ENCODE results near the gene STN1. TPM values are rescaled to one million over a fixed set of nuclear protein-coding genes. Genes with fewer than 3 reads are reported as not detected.

The STN1 gene
- total and polyA plus RNA-seq, 10 of the 15 experiments (the other 5 are each of a cell fraction or from before 2014, with no cell fraction given) = 22.2 to 31.8 (median 28.5) TPM

GRCh38 chr10:103850572-103850895, 67.5 kb downstream of the STN1 start:
- no peaks in the 10 kb centered on the region for H3K9me3 ChIP-seq (replicated peaks; ENCODE audit: control insufficient read depth, insufficient read depth, low read length)
- no peak overlapping the region for H3K27ac ChIP-seq (ENCODE audit: control insufficient read depth, insufficient read depth)
- in situ Hi-C loops (cut with MboI) = no loop called here
- intact Hi-C loops (cut with micrococcal nuclease; ENCODE audit: unreplicated experiment) = no loop called here
- H3K4me2 ChIP-seq (ENCODE audit: control insufficient read depth, insufficient read depth) = no peak overlapping the region
- no peak overlapping the region for H3K4me3 ChIP-seq
- 6% methylated on average over 3 of the region's 3 CpGs for WGBS (ENCODE audit: insufficient coverage, insufficient replicate concordance, low lambda C conversion rate, missing lambda C conversion rate)
- H3K9ac ChIP-seq (ENCODE audit: control insufficient read depth, insufficient read depth, low read length) = no peak overlapping the region
- no peak for TF ChIP-seq RUNX3 (IDR thresholded peaks at IDR 0.05; ENCODE audit: low read length)
- no peaks in the 10 kb centered on the region for H4K20me1 ChIP-seq (ENCODE audit: control insufficient read depth, insufficient read depth)
- ChIA-PET RAD21 (ENCODE audit: unreplicated experiment) (no interaction called here), POLR2A (no interaction called here), CTCF (interaction anchor here (0.9 kb wide), 1 partner anchor 138 kb away, joined by 3 read pairs; no protein-coding TSS in a partner anchor), SMC1A (ENCODE audit: uncharacterized antibody, unreplicated experiment) (no interaction called here)
- no peaks in the 10 kb centered on the region for H3K4me1 ChIP-seq (ENCODE audit: control insufficient read depth, insufficient read depth, low read length)
- no peak for DNase-seq (ENCODE audit: low read depth, low spot score)
- FAIRE-seq = no peak
- H3K36me3 ChIP-seq (ENCODE audit: control insufficient read depth in 2 of 2, insufficient read depth in 2 of 2, low read length in 1 of 2) = no peaks in the 10 kb centered on the region
- H2AFZ ChIP-seq (ENCODE audit: control insufficient read depth, low read depth, low read length) = no peak overlapping the region
- no TSS peak for BruUV-seq (replicated peaks)
- H3K27me3 ChIP-seq (replicated peaks in 1 of 2; ENCODE audit: control insufficient read depth in 2 of 2, insufficient read depth in 2 of 2, low read length in 1 of 2) = peaks cover 4 to 14% of the 10 kb centered on the region in 2 experiments; a peak in 2 of 4 replicates
- no peaks in the 10 kb centered on the region for H3K79me2 ChIP-seq (ENCODE audit: control insufficient read depth, insufficient read depth, low read length)
- no peak for ATAC-seq

- Histone ChIP-seq H3K9ac (ENCODE audit: control insufficient read depth, insufficient read depth, low read length) (no peak overlapping the region), H3K4me2 (ENCODE audit: control insufficient read depth, insufficient read depth) (no peak overlapping the region), H4K20me1 (ENCODE audit: control insufficient read depth, insufficient read depth) (no peaks in the 10 kb centered on the region), H3K27ac (ENCODE audit: control insufficient read depth, insufficient read depth) (no peak overlapping the region), H3K9me3 (replicated peaks; ENCODE audit: control insufficient read depth, insufficient read depth, low read length) (no peaks in the 10 kb centered on the region), H3K4me1 (ENCODE audit: control insufficient read depth, insufficient read depth, low read length) (no peaks in the 10 kb centered on the region), H3K36me3 (ENCODE audit: control insufficient read depth in 2 of 2, insufficient read depth in 2 of 2, low read length in 1 of 2) (no peaks in the 10 kb centered on the region), H3K79me2 (ENCODE audit: control insufficient read depth, insufficient read depth, low read length) (no peaks in the 10 kb centered on the region), H3K4me3 (no peak overlapping the region), H2AFZ (ENCODE audit: control insufficient read depth, low read depth, low read length) (no peak overlapping the region), H3K27me3 (replicated peaks in 1 of 2; ENCODE audit: control insufficient read depth in 2 of 2, insufficient read depth in 2 of 2, low read length in 1 of 2) (peaks cover 4 to 14% of the 10 kb centered on the region in 2 experiments; a peak in 2 of 4 replicates)
- SMC1A ChIA-PET (ENCODE audit: uncharacterized antibody, unreplicated experiment) = no interaction called here
- RAD21 ChIA-PET (ENCODE audit: unreplicated experiment) = no interaction called here
- CTCF ChIA-PET = interaction anchor here (0.9 kb wide), 1 partner anchor 137 kb away, joined by 3 read pairs; no protein-coding TSS in a partner anchor
- in situ Hi-C loops (cut with MboI) = no loop called here
- intact Hi-C loops (cut with micrococcal nuclease; ENCODE audit: unreplicated experiment) = no loop called here
- 31% methylated on average over 8 of the region's 8 CpGs for WGBS (ENCODE audit: insufficient coverage, insufficient replicate concordance, low lambda C conversion rate, missing lambda C conversion rate)
- no TSS peak for BruUV-seq (replicated peaks)
- ATAC-seq (no peak), DNase-seq (ENCODE audit: low read depth, low spot score) (no peak), FAIRE-seq (no peak)
- POLR2A ChIA-PET = no interaction called here
- TF ChIP-seq ATF2 (IDR thresholded peaks at IDR 0.05; ENCODE audit: low read length) = no peak
- no peak for TF ChIP-seq SMC3 (IDR thresholded peaks at IDR 0.05; ENCODE audit: borderline replicate concordance, low read length)
- TF ChIP-seq ZBTB4 (CRISPR knock-in tag; IDR thresholded peaks at IDR 0.05) = no peak
- TF ChIP-seq, protein P1, sequence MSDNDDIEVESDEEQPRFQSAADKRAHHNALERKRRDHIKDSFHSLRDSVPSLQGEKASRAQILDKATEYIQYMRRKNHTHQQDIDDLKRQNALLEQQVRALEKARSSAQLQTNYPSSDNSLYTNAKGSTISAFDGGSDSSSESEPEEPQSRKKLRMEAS (IDR thresholded peaks at IDR 0.05; ENCODE audit: low read depth, low read length) = no peak
- TF ChIP-seq RAD51 (IDR thresholded peaks at IDR 0.05) = no peak
- TF ChIP-seq TARDBP (IDR thresholded peaks at IDR 0.05; ENCODE audit: borderline replicate concordance) = no peak
- TF ChIP-seq, protein P2, sequence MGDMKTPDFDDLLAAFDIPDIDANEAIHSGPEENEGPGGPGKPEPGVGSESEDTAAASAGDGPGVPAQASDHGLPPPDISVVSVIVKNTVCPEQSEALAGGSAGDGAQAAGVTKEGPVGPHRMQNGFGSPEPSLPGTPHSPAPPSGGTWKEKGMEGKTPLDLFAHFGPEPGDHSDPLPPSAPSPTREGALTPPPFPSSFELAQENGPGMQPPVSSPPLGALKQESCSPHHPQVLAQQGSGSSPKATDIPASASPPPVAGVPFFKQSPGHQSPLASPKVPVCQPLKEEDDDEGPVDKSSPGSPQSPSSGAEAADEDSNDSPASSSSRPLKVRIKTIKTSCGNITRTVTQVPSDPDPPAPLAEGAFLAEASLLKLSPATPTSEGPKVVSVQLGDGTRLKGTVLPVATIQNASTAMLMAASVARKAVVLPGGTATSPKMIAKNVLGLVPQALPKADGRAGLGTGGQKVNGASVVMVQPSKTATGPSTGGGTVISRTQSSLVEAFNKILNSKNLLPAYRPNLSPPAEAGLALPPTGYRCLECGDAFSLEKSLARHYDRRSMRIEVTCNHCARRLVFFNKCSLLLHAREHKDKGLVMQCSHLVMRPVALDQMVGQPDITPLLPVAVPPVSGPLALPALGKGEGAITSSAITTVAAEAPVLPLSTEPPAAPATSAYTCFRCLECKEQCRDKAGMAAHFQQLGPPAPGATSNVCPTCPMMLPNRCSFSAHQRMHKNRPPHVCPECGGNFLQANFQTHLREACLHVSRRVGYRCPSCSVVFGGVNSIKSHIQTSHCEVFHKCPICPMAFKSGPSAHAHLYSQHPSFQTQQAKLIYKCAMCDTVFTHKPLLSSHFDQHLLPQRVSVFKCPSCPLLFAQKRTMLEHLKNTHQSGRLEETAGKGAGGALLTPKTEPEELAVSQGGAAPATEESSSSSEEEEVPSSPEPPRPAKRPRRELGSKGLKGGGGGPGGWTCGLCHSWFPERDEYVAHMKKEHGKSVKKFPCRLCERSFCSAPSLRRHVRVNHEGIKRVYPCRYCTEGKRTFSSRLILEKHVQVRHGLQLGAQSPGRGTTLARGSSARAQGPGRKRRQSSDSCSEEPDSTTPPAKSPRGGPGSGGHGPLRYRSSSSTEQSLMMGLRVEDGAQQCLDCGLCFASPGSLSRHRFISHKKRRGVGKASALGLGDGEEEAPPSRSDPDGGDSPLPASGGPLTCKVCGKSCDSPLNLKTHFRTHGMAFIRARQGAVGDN (IDR thresholded peaks at IDR 0.05) = no peak
Observed at GRCh38 chr10:103849880-103850571, 68.0 kb downstream of the STN1 start.

All from GM12878 (cell line).